Left renal cortex interstitium (tissue), 4 donors: ENCODE results near the gene CORO2B. TPM values are rescaled to one million over a fixed set of nuclear protein-coding genes. Genes with fewer than 3 reads are reported as not detected.
A peak's percentile ranks its signal among the peaks of the same experiment; 100 is the strongest.

Source experiments
- DNase-seq, 4 donors: peaks; one replicate each; pipeline ENCODE4 v3.0.0-alpha.2; 2013; ENCODE audit warnings: low read depth in 4 of 4, low spot score in 2 of 4, missing footprints in 1 of 4
- polyA plus RNA-seq, 4 donors: library from polyadenylated mRNA; unstranded; fragments of 120-200 nt; gene quantifications; one replicate each; pipeline ENCODE4 v1.2.1, GENCODE V29; 2013; ENCODE audit not compliant: insufficient read length in 4 of 4

CORO2B gene
- polyA plus RNA-seq, 4 donors: 20.5 to 24.9 (median 22.8) TPM

DNA sequence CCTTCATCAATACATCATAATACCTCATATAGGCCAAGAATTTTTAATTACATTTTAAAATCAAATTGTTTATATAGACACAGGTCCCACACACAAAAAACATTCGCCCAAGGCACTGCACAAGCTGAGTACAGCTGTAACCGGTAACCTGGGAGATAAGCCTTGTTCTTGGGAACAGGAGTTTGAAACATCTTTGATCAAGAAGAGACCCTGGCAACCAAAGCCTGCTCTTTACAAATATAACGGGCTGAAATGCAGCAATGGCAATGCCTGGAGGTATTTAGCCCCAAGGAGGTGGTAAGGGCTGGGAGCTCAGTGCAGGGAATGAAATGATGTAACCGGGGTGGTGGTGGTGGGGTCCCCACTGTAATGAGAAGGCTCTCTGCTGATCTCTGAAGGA is 7.2 kb upstream of the CORO2B start:
- DNase-seq: no peak

DNA sequence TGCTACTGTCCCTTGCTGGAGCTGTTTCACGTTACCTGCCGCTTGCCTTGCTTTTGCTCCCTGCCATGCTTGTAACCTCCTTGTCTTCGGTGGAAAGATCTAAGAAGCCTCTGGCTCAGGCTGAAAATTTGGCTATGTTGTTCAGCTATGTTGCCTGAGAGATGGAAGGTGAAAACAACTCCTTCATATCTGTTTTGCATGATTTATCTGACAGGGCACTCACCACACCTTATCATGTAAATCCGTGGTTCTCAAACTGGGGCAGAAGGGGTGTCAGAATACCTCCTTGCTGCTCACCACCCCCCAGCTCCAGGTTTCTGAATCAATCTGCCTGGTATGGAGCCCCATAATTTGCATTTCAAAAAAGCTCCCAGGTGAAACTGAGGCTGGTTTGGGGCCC is 6.5 kb upstream of the CORO2B start:
- DNase-seq: no peak

GRCh38 chr15:68572921-68573320 is 5.9 kb upstream of the CORO2B start:
- no peak for DNase-seq

DNA sequence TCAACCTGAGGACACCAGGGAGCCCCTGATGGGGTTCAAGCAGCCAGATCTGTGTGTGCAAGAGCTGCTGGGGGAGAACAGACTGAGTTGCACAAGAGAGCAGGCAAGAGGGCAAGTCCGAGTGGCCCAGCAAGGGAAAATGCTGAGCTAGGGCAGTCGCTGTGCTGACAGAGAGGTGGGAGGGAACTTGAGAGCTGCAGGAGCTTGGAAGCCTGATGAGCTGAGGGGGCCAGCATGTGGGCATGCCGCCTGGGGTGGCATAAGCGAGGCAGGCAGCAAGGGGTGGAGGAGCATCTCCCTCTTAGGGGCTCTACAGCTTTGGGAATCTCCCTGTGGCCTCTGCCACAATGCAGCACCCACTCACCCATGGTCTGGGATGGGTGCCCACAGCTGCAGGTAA is 4.7 kb upstream of the CORO2B start:
- DNase-seq: no peak

DNA sequence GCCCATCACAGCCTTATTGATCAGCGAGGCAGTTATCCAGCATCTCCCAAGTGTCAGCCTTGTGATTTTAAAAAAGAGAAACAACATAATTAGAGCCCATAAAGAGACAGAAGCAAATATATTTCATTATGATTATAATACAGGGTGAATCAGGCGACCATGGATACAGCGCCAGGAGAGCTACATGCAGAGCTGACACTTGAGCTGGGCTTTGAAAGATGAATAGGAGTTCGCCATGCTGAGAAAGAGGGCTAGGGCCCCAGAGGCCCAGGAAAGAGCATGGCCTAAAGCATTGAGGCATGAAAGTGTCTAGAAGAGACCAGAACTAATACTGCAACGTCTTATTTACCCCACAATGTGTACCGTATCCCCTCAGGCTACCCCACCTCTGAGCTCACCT is 4.2 kb upstream of the CORO2B start:
- no peak for DNase-seq

DNA sequence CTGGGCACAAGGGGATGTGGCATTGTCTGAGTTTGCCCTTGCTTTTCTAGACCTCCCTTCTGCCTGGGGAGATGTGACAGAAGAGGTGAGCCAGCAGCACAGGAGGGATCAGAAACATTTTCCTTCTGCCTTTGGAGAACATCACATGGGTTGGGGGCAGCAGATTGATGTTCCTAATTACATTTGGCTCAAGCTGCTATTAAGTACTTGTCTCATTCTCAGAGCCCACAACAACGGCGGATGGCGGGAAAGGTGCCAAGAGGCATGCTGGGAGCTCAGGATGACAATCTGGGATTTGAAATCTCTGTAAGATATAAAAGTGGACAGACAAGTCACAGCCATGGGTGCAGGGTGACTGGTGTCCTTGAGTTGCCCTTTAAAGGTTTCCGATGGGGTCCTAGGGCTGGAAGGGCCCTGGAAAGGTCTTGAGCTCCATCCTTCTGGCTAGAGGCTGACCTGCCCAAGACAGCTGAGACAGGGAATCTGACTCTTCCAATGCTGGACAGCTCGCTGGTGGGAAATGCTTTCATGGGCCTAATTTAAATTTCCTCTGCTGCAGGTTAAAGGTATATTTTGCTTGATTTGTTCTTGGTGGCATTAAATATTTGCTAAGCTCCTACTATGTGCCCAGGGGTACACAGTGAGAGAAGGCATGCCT is 2.4 kb upstream of the CORO2B start:
- no peak for DNase-seq

- DNase-seq: peak in 1 of 4 donors; percentile 41
Measured at GRCh38 chr15:68578175-68578979, 416 bp upstream of the CORO2B start.

DNA sequence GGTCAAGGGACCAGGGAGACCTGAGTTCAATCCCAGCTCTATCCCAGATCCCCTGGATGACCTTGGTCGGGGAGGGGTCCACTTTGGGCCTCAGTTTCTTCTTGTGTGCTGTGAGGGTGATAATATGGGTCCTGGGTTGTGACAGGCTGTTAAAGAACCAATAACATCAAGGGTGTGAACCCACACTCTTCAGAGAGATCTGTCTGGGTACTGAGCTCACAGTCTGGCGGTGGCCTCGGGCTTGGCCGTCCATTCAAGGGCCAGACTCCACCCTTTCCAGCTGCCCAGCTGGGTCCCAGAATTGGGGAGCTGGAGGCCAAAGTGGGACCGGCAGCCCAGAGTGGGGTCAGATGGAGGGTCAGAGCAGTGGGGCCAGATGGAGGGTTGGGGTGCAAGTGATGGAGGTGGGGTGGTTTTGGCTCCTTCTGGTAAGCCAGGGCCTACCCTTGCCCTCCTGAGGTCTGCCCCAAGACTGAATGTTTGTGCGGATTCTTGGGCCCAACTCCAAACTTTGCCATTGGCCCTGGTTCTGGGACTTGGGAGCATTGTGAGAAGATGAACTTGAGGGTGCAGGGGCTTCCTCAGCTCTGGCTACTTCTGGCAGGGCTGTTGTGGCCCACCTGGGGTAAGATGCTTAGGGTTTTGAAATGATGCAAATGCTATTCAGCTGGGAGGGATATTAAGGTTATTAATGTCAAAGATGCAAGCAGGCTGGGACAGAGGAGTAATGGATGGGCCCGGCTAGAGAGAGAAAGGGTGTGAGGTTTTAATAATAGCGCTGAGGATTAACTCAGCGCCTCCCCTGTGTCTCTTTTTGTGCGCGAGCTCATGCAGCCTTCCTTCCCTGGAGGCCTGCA is 1.5 kb downstream of the CORO2B start:
- DNase-seq: no peak

DNA sequence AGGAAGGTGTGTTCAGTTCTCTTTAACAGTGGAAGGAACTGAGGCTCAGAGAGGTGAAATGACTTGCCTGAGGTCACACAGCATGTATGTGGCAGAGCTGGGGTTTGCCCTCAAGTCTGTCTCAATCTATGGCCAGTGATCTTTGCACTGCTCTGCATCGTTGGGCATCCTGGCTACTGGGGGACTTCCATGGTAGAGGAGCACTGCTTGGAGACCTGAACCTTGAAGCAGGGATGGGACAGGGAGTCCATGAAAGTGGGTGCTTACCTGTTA is 2.0 kb downstream of the CORO2B start:
- no peak for DNase-seq

GRCh38 chr15:68581725-68582124 is 2.9 kb downstream of the CORO2B start:
- no peak for DNase-seq

GRCh38 chr15:68582236-68582635 is 3.4 kb downstream of the CORO2B start:
- DNase-seq: no peak

- no peak for DNase-seq
Measured at GRCh38 chr15:68582864-68583263, 4.1 kb downstream of the CORO2B start.

GRCh38 chr15:68583321-68583720 is 4.5 kb downstream of the CORO2B start:
- DNase-seq: no peak

DNA sequence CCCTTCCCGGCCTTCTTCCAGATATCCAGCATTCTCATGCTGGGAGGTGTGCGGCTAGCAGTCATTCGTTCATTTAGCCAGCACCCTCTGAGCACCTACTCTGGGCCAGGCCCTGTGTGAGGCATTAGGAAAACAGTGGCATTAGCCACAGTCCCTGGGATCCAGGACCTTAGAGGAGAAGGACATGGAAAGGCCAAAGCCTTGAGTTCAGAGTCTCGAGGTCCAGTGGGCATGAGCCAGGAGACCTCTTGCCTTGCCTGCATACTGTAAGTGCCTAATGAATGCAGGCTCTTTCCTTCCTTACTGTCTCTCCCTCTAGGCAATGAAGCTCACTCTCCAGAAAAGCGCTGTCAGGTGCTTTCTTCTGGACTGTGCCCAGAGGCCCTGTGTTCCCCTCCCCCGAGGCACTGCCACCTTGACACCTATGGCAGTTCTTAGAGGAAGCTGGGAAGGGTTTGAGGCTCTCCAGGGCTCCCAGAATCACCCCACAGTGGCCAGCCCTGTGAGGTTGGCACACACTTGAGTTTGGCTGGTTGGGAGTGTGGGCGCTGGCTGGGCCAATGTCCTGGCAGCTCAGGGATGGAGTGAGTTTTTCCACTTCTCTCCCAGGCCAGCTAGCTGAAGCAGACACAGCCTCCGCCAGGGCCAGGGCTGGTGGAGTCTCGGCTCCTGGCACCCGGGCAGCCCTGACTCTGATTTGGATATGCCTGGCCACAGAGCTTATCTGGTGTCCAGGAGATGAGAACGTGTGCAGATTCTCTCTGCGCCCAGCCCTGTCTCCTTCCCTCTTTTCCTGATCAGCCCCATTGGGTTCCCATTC is 5.4 kb downstream of the CORO2B start:
- no peak for DNase-seq

DNA sequence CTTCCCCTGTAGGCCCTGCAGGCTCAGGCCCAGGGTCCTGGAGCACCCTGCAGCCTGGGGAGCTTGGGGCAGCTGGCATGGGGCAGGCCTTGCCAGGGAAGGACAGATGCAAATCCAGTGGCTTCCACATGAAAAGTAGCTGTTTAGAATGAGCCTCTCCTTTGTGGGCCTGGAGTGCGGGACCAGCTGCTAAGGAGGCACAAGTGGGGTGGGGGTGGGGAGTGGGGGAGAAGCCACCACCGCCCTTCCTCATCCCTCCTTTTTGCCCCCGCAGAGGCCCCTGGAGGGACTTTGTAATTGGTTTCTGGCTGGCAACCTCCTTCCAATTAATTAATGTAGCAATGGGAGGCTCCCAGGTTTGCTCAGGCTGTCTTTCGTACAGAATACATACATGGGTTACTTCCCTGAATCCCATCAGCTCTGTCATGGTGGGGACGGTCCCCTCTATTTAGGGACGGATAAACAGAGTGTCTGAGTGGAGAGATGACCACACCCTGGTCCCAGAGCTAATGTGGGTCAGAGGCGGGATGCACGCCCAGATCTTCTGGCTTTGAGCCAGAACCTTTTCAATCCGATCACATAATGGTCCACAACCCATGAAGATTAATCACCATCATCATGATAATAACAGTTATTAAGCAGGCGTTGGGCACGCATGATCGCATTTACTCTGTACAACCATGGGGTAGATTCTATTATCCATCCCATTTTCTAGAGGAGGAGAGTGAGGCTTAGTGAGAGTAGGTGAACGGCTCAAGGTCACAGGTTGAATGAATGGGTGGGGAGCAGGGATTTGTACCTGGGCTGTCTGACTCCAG is 6.2 kb downstream of the CORO2B start:
- DNase-seq: no peak

DNA sequence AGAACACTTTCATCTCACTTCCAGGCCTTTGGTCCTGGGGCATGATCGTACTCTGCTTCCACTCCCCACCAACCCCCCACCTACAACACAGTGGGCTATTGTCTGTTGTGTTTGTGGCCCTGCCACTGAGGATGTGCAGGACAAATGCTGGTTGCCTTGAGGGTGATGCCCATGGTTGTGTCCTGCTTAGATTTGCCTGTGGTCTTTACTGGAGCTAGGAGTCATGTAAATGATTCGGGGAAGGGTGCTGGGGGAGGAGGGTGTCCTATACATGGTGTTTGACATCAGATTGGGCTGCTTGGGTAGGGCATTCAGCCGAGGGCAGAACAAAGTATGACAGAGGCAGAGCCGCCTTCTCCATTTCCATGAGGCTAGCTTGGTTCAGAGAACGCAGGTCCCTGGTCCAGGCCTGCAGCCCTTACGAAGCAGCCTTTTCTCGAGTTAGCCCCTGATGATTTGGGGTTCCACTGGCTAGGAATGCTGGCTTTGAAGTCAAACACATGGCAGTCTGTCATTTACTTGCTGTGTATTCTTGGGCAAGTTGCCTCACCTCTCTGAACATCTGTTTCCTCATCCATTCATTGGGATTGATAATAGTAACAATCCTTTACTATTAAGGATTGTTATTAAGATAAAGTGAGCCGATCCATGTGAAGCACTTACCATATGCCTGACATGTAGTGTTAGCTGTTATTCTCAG is 6.9 kb downstream of the CORO2B start:
- no peak for DNase-seq

DNA sequence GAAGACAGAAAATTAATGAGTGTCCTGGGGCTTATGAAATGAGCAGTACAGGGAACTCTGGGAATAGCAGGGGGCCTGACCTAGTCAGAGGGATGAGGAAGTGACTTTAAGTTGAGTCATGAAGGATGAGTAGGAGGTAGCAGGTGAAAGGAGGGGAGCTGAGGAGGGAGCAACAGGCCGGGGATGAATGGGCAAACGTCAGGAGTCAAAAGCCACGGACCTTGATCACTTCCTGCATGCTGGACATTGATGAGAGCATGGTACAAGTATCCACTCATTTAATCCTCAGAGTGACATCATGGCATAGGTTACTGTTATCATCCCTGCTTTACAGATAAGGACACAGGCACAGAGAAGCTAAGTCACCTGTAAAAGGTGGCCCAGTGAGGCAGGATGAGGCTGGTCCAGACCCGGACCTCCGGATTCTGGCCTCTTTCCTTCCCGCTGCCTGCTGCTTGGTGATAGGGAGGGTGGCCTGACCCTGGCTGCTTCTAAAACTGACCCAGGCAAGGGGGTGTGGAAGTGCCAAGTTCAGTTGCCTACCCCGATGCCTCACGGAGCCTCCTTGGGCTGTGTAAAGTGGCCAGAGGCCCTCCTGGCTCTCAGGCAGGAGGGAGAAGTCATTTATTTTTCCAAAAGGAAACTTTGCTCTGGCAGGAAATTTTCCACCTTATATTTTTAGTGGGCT is 7.6 kb downstream of the CORO2B start:
- no peak for DNase-seq

DNA sequence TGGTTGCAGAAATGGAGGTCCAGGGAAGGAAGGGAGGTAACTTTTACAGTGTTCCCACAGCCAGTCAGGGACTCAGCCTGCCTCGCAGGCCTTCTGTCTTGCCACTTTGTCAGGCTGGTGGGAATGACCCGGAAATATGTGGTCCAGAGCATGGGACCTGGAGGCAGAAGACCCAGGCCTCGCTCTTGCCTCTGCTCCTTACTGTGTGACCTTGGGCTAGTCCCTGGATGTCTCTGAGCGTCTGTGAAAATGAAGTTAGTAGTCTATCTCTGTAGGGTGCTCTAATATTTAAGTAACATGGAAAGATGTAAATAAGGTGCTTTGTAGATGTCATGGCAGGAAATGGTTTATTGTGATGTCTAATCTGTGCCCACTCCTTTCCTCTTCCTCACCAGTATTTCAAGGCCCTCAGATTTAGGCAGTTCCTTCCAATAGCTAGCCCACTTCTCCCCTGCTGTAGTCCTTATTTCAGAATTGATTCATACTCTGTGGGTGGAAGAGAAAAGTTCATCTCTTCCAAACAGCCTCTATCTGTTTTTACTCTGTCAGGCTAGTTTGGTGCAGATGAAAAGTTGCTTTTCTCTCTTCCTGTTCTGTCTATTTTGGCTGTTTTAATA is 9.1 kb downstream of the CORO2B start:
- no peak for DNase-seq
